WI38 (cell line): ENCODE data around the gene FAM47C.

Experiments
- H3K4me3 ChIP-seq: 2 replicates; pipeline ENCODE4 v1.5.1; 2011; ENCODE audit warnings: low read depth, mild to moderate bottlenecking, control low read depth, low read length
- CTCF ChIP-seq: IDR thresholded peaks from 2 replicates; pipeline ENCODE4 v1.5.1; 2012; ENCODE audit warnings: low read depth, mild to moderate bottlenecking, control low read depth, low read length

The FAM47C gene

GRCh38 chrX:37060999-37061398 lies 52.8 kb downstream of the FAM47C start:
- TF ChIP-seq CTCF, result no peak; the same call in 1 of the 2 replicates
- no peak overlapping the region for H3K4me3 ChIP-seq
